ENCODE results near the gene SORCS3. TPM values are rescaled to one million over a fixed set of nuclear protein-coding genes. Genes with fewer than 3 reads are reported as not detected.

The SORCS3 gene
- total and polyA plus RNA-seq, 2 of the 13 experiments (the other 11 are each of a cell fraction or from before 2014, with no cell fraction given), result 0.07 TPM; not detected in 1

DNA sequence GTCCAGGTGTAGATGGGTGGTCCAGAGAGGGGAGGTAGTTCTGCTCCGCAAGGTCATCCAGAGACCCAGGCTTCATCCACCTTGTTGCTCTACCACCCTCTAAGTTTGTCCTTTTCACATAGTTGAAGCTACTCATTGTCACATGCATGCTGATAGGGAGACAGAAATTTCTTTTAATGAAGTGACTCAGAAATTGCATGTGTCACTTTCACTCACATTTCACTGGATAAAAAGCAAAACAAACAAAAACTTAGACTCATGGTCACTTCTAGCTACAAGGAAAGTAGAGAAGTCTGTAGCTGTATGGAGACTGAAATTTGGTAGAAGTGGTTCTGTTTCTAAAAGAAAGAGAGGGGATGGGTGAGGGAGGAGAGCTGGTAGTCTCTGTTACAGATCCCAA, 161.9 kb downstream of the SORCS3 start:
- Histone ChIP-seq H3K27me3 (ENCODE audit: control insufficient read depth in 1 of 2, insufficient read depth in 2 of 2, low read length in 2 of 2) (no peaks in the 10 kb centered on the region), H3K4me3 (replicated peaks in 1 of 3; ENCODE audit: insufficient read depth in 1 of 3, low read depth in 2 of 3, low read length in 3 of 3) (no peak overlapping the region), H3K4me1 (ENCODE audit: insufficient read depth, low read length) (no peaks in the 10 kb centered on the region), H3K79me2 (ENCODE audit: insufficient read depth, low read length) (no peaks in the 10 kb centered on the region), H2AFZ (ENCODE audit: low read length) (no peak overlapping the region), H3K9me3 (ENCODE audit: low read length) (no peaks in the 10 kb centered on the region), H3K27ac (ENCODE audit: extremely low read length, insufficient read depth, low read length) (no peak overlapping the region), H3K9ac (ENCODE audit: insufficient read depth, low read depth, low read length) (no peak overlapping the region), H4K20me1 (ENCODE audit: insufficient read depth, low read length) (no peaks in the 10 kb centered on the region), H3K36me3 (replicated peaks in 1 of 2; ENCODE audit: control insufficient read depth in 1 of 2, insufficient read depth in 2 of 2, low read length in 2 of 2) (no peaks in the 10 kb centered on the region), H3K4me2 (ENCODE audit: low read depth, low read length) (no peak overlapping the region)
- 100% methylated on average over 1 of the region's 1 CpG for WGBS (ENCODE audit: low lambda C conversion rate)
- DNase-seq (ENCODE audit: low spot score) (no peak), ATAC-seq (no peak), FAIRE-seq (no peak)
- intact Hi-C loops (cut with micrococcal nuclease; ENCODE audit: unreplicated experiment) (no loop called here), in situ Hi-C loops (cut with HindIII; ENCODE audit: extremely low pct_ligation_motif_present, low pct_unique_long_range_greater_than_20kb) (no loop called here)
- BruUV-seq (replicated peaks), result no TSS peak
- CTCF ChIA-PET (ENCODE audit: low intra/inter-chr PET ratio, low total read pairs), result no interaction called here
- POLR2A ChIA-PET, result no interaction called here
- TF ChIP-seq NR2F1 (CRISPR knock-in tag; IDR thresholded peaks at IDR 0.05), result no peak
- TF ChIP-seq ZNF790 (CRISPR knock-in tag; IDR thresholded peaks at IDR 0.05; ENCODE audit: borderline replicate concordance), result no peak
- TF ChIP-seq, protein P1, sequence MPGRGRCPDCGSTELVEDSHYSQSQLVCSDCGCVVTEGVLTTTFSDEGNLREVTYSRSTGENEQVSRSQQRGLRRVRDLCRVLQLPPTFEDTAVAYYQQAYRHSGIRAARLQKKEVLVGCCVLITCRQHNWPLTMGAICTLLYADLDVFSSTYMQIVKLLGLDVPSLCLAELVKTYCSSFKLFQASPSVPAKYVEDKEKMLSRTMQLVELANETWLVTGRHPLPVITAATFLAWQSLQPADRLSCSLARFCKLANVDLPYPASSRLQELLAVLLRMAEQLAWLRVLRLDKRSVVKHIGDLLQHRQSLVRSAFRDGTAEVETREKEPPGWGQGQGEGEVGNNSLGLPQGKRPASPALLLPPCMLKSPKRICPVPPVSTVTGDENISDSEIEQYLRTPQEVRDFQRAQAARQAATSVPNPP (CRISPR knock-in tag; IDR thresholded peaks at IDR 0.05), result no peak
- no peak for TF ChIP-seq TOPORS (CRISPR knock-in tag; IDR thresholded peaks at IDR 0.05)
- no peak for TF ChIP-seq ZNF260 (CRISPR knock-in tag; IDR thresholded peaks at IDR 0.05; ENCODE audit: borderline replicate concordance, low read depth)

DNA sequence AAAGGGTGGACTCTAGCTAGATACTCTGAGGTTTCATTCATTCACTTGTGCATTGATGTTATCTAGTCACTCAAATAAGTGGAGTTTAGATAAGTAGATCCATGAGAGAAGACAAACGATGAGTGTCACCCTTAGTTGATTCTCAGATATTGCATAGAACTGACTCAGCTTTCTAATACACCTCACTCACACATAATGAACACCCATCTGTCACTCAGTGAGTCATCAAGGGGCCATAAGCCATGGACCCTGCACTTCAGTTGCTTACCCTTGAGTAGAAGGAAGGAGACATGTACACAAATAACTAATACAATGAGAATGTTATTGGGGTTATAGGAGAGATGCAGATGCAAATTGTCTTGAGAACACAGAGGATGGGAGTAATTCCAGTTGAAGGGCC, 163.8 kb downstream of the SORCS3 start:
- H3K27me3 ChIP-seq (ENCODE audit: control insufficient read depth in 1 of 2, insufficient read depth in 2 of 2, low read length in 2 of 2), result no peaks in the 10 kb centered on the region
- H3K36me3 ChIP-seq (replicated peaks in 1 of 2; ENCODE audit: control insufficient read depth in 1 of 2, insufficient read depth in 2 of 2, low read length in 2 of 2), result no peaks in the 10 kb centered on the region
- no peak overlapping the region for H3K9ac ChIP-seq (ENCODE audit: insufficient read depth, low read depth, low read length)
- in situ Hi-C loops (cut with HindIII; ENCODE audit: extremely low pct_ligation_motif_present, low pct_unique_long_range_greater_than_20kb) (no loop called here), intact Hi-C loops (cut with micrococcal nuclease; ENCODE audit: unreplicated experiment) (no loop called here)
- no peak for FAIRE-seq
- POLR2A ChIA-PET, result no interaction called here
- ATAC-seq, result no peak
- no peaks in the 10 kb centered on the region for H3K9me3 ChIP-seq (ENCODE audit: low read length)
- H3K79me2 ChIP-seq (ENCODE audit: insufficient read depth, low read length), result no peaks in the 10 kb centered on the region
- no peak overlapping the region for H3K27ac ChIP-seq (ENCODE audit: extremely low read length, insufficient read depth, low read length)
- TF ChIP-seq ZNF260 (CRISPR knock-in tag; IDR thresholded peaks at IDR 0.05; ENCODE audit: borderline replicate concordance, low read depth) (no peak), SNAI1 (CRISPR knock-in tag; IDR thresholded peaks at IDR 0.05; ENCODE audit: borderline replicate concordance) (no peak)
- H4K20me1 ChIP-seq (ENCODE audit: insufficient read depth, low read length), result no peaks in the 10 kb centered on the region
- H3K4me3 ChIP-seq (replicated peaks in 1 of 3; ENCODE audit: insufficient read depth in 1 of 3, low read depth in 2 of 3, low read length in 3 of 3), result no peak overlapping the region
- no peak overlapping the region for H3K4me2 ChIP-seq (ENCODE audit: low read depth, low read length)
- WGBS (ENCODE audit: low lambda C conversion rate), result 0% methylated on average over 1 of the region's 1 CpG
- no TSS peak for BruUV-seq (replicated peaks)
- DNase-seq (ENCODE audit: low spot score), result no peak
- no peak overlapping the region for H2AFZ ChIP-seq (ENCODE audit: low read length)
- H3K4me1 ChIP-seq (ENCODE audit: insufficient read depth, low read length), result no peaks in the 10 kb centered on the region
- CTCF ChIA-PET (ENCODE audit: low intra/inter-chr PET ratio, low total read pairs), result no interaction called here

Data from HepG2 (cell line).